ENCODE measurements around the gene UBE2D2.

UBE2D2 gene

GRCh38 chr5:139649082-139649991, 88.2 kb downstream of the UBE2D2 start:
- Histone ChIP-seq H3K9ac (ENCODE audit: low read depth, low read length) (peak overlapping the region; percentile 91), H3K4me1 (ENCODE audit: insufficient read depth, low read length) (peaks cover 26% of the 10 kb centered on the region), H3K36me3 (ENCODE audit: insufficient read depth, low read length) (no peaks in the 10 kb centered on the region), H3K9me3 (ENCODE audit: control insufficient read depth, insufficient read depth, low read length) (no peaks in the 10 kb centered on the region)

GRCh38 chr5:139650031-139650688, 89.0 kb downstream of the UBE2D2 start:
- H3K36me3 ChIP-seq (ENCODE audit: insufficient read depth, low read length): no peaks in the 10 kb centered on the region
- peak overlapping the region; percentile 91 for H3K9ac ChIP-seq (ENCODE audit: low read depth, low read length)
- H3K4me1 ChIP-seq (ENCODE audit: insufficient read depth, low read length): peaks cover 29% of the 10 kb centered on the region
- no peaks in the 10 kb centered on the region for H3K9me3 ChIP-seq (ENCODE audit: control insufficient read depth, insufficient read depth, low read length)

DNA sequence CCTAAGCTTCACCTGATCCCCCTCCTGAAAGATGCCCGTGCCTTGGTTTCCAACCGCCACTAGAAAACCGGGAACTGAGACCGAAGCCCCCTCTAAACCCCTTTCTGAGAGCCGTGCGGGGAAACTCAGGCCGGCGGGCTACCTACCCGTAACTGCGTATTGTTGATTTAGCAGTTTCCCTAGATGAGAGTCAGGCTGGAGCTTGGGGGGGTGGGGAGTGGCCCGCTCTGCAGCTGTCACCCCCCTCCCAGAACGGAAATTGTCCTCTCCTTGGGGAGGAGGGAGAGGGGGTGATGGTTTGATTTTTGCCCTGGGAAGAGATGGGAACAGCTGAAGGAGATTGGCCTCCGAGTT, 89.5 kb downstream of the UBE2D2 start:
- Histone ChIP-seq H3K9me3 (ENCODE audit: control insufficient read depth, insufficient read depth, low read length) (no peaks in the 10 kb centered on the region), H3K4me1 (ENCODE audit: insufficient read depth, low read length) (peaks cover 32% of the 10 kb centered on the region), H3K36me3 (ENCODE audit: insufficient read depth, low read length) (no peaks in the 10 kb centered on the region), H3K9ac (ENCODE audit: low read depth, low read length) (peak overlapping the region; percentile 91)

DNA sequence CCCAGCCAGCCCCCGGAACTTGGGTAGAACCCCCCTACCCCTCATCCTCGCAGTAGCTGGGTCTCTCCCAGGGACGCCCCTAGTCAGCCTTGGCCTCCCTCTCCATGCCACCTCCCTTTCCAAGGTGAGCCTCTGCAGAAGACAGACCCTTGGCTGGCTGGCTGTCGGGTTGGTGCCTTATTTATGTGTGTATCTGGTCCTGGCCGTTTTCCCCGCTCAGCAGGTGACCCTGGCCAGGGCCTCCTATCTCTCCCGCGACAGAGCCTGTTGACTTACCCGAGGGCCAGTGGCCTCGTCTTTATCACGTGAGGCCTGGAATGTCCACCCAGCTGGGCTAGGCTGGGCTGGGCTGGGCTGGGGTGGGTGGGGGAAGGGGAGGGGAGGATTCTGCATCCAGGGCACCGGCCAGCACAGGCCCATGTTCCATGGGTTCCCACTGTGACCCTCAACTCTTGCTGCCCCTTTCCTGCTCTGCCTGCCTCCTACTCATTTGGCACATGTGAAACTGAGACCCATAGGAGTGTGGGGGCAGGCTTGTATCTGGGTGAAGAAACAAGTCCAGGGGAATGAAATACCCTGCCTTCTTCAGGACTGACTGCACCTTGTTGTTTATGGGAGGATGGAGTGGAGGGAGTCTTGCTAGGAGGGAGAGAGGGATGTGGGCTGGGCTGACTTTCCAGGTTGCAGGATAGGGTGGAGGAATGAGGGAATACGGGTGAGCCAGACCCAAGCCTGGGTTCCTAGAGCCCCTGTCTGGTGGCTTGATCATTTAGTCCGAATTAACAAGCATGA, 90.1 kb downstream of the UBE2D2 start:
- H3K36me3 ChIP-seq (ENCODE audit: insufficient read depth, low read length): no peaks in the 10 kb centered on the region
- H3K9me3 ChIP-seq (ENCODE audit: control insufficient read depth, insufficient read depth, low read length): no peaks in the 10 kb centered on the region
- peak overlapping the region; percentile 91 for H3K9ac ChIP-seq (ENCODE audit: low read depth, low read length)
- peaks cover 37% of the 10 kb centered on the region for H3K4me1 ChIP-seq (ENCODE audit: insufficient read depth, low read length)

GRCh38 chr5:139651853-139652787, 91.0 kb downstream of the UBE2D2 start:
- Histone ChIP-seq H3K36me3 (ENCODE audit: insufficient read depth, low read length) (no peaks in the 10 kb centered on the region), H3K4me1 (ENCODE audit: insufficient read depth, low read length) (peaks cover 38% of the 10 kb centered on the region), H3K9ac (ENCODE audit: low read depth, low read length) (no peak overlapping the region; the same call in 1 of the 2 replicates), H3K9me3 (ENCODE audit: control insufficient read depth, insufficient read depth, low read length) (no peaks in the 10 kb centered on the region)

- no peaks in the 10 kb centered on the region for H3K36me3 ChIP-seq (ENCODE audit: insufficient read depth, low read length)
- H3K9ac ChIP-seq (ENCODE audit: low read depth, low read length): no peak overlapping the region
- H3K9me3 ChIP-seq (ENCODE audit: control insufficient read depth, insufficient read depth, low read length): no peaks in the 10 kb centered on the region
- peaks cover 39% of the 10 kb centered on the region for H3K4me1 ChIP-seq (ENCODE audit: insufficient read depth, low read length)
Observed at GRCh38 chr5:139652788-139653241, 91.7 kb downstream of the UBE2D2 start.

DNA sequence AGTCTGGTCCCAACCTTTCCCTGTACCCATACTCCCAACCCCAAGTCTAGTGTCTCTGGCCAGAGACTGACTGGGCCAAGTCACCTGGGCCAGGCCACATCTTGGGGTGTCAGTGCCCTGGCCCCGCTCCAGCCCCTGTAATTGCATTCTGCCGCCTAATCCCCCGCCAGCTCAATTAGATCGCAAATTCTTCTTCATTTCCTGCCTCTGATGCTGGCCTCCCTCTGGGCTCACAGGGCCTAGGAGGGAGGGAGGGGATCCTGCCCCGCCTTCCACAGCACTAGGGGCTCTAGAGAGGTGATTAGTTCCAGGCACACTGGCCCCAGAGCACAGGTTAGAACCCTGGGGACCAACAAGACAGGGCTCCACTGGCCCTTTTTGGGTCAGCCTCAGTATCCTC, 92.5 kb downstream of the UBE2D2 start:
- Histone ChIP-seq H3K36me3 (ENCODE audit: insufficient read depth, low read length) (no peaks in the 10 kb centered on the region), H3K9ac (ENCODE audit: low read depth, low read length) (no peak overlapping the region), H3K9me3 (ENCODE audit: control insufficient read depth, insufficient read depth, low read length) (no peaks in the 10 kb centered on the region), H3K4me1 (ENCODE audit: insufficient read depth, low read length) (peaks cover 46% of the 10 kb centered on the region)

DNA sequence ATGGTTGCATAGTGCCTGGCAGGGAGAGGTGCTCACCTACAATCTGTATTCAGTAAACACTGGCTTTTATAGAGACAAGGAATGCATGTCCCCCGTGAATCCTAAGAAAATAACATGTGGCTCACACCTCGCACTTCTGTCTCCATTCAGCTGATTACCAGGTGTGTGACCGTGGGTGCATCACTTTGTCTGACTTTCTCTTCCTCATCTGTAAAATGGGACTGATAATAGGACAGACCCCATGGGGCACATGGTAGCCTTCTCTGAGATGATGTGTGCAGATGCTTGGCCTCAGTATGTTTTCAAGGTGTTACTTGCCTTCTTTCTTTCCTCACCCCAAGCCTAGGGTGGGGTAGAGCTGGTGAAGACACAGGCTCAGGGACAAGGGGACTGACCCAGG, 93.3 kb downstream of the UBE2D2 start:
- Histone ChIP-seq H3K9ac (ENCODE audit: low read depth, low read length) (no peak overlapping the region), H3K36me3 (ENCODE audit: insufficient read depth, low read length) (no peaks in the 10 kb centered on the region), H3K9me3 (ENCODE audit: control insufficient read depth, insufficient read depth, low read length) (no peaks in the 10 kb centered on the region), H3K4me1 (ENCODE audit: insufficient read depth, low read length) (peaks cover 53% of the 10 kb centered on the region)

DNA sequence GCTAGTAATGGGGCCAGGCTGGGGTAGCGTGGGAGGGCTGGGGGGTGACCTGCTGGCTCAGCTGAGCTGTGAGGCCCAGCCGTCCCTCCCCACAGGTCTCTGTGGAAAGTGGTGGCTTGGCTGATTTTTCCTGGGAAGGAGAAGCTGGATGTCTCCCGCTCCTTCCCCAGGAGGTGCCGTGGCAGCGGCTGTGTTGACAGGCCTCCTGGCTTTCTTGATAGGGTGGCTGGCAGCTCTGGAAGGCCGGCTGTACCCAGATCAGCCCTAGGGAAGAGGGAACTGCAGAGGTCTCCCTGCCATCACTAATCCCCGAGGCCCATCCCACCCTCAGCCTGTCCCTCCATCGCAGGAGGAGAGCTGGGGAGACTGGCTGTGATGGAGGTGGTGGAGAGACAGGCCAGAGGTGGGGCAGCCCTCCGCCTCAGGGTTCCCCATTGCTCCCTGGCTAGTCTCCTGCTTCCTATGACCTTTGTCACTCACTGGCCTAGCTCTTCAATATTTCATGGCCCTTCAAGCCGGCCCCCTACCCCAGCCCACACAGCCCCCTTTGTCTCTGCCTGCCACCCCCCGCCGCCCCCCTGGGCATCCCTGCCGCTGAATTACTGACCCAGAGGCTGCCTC, 93.8 kb downstream of the UBE2D2 start:
- H3K9ac ChIP-seq (ENCODE audit: low read depth, low read length): no peak overlapping the region
- H3K9me3 ChIP-seq (ENCODE audit: control insufficient read depth, insufficient read depth, low read length): no peaks in the 10 kb centered on the region
- peaks cover 59% of the 10 kb centered on the region for H3K4me1 ChIP-seq (ENCODE audit: insufficient read depth, low read length)
- no peaks in the 10 kb centered on the region for H3K36me3 ChIP-seq (ENCODE audit: insufficient read depth, low read length)

DNA sequence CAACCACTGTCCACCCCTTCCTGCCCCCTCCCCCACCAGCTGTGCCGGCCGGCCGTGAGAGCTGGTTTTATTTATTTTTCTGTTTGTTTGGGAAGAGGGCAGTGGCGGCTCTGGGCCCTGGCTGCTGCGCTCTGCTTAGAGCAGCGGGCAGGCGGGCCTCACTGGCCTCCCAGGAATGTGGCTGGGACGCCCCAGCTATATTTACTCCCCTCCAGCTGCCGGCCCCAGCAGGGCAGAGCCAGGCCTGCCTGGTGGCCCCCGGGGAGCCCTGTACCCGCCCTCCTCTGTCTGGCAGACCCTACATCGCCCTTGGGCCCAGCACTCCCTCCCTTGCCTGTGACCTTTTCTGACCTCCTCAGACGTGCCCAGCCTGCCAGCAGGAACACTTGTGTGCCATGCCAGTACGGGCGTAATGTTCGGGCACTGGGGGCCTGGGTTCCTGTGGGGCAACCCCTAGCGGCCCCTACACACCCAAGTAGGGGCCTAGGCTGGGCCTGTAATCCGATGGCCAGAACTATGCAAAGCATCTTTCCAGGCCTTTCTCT, 94.7 kb downstream of the UBE2D2 start:
- Histone ChIP-seq H3K36me3 (ENCODE audit: insufficient read depth, low read length) (no peaks in the 10 kb centered on the region), H3K9ac (ENCODE audit: low read depth, low read length) (no peak overlapping the region), H3K4me1 (ENCODE audit: insufficient read depth, low read length) (peaks cover 63% of the 10 kb centered on the region), H3K9me3 (ENCODE audit: control insufficient read depth, insufficient read depth, low read length) (no peaks in the 10 kb centered on the region)

DNA sequence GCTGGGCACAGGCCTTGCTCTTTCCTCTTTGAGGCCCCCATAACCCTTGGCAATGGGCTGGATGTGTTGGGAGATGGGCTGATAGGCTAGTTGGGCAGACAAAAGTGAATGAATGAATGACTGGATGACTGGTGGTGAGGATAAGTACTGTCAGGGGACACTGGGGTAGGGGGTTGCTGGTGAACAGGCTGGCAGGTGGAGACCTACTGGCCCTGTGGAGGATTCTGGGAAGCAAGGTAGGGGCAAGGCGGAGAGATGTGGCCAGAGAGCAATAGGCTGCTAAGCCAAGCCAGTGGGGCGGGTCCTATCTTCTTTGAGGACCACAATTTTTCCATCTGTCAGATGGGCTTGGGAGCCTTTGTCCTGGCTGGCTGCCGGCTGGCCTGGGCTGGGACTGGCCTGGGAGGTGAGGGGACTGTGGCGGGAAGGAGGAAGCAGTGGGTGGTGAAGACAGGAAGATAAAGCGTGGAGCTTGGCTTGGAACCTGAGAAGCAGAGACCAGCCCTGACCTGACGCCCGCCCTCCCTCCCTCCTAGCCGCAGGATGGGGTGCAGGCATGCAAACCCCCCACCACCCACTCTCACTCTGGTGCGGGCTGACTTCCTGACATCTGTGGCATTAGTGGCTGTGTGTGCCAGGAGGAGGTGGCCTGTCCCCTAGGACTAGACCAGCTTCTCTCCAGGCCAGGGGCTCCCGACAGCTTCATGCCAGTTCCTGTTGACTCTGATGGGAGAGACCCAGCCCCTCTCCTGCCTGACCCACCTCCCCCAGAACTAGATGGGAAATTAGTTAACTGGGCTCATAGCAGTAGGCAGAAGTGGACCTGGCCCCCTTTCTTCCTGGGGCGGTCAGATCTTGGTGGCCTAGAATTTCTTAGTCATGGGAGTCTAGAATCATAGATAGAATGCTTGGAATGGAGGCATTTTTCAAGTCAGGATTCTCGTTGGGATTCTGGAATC, 96.5 kb downstream of the UBE2D2 start:
- H3K4me1 ChIP-seq (ENCODE audit: insufficient read depth, low read length): peaks cover 58% of the 10 kb centered on the region

DNA sequence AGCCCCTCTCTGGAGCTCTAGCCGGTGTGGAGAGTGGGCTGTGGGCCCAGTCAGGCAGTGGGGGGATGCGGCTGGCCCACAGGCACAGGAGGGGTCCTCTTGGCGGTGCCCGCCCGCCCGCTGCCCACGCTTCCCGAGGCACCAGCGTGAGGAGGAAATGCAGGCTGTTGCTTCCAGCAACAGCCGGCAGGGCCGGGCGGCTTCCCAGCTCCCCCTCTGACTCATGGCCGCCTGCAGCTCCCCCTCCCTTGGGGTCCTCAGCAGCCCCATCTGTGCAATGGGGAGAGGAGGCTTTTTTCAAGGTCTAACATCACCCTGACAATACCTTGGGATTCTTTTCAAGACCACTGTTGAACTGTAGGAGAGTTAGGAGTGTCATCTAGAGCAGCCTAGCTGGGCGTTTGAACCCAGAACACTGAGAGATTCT, 97.4 kb downstream of the UBE2D2 start:
- Histone ChIP-seq H3K4me1 (ENCODE audit: insufficient read depth, low read length) (peaks cover 52% of the 10 kb centered on the region), H3K9ac (ENCODE audit: low read depth, low read length) (no peak overlapping the region), H3K36me3 (ENCODE audit: insufficient read depth, low read length) (no peaks in the 10 kb centered on the region; the same call in 1 of the 2 replicates), H3K9me3 (ENCODE audit: control insufficient read depth, insufficient read depth, low read length) (no peaks in the 10 kb centered on the region)

More for the DNA sequence above, 96.5 kb downstream of the UBE2D2 start:
- H3K9me3 ChIP-seq (ENCODE audit: control insufficient read depth, insufficient read depth, low read length): no peaks in the 10 kb centered on the region
- H3K36me3 ChIP-seq (ENCODE audit: insufficient read depth, low read length): no peaks in the 10 kb centered on the region; the same call in 1 of the 2 replicates
- no peak overlapping the region for H3K9ac ChIP-seq (ENCODE audit: low read depth, low read length)

Data from ES-I3 (cell line).